SKM-1 (cell line): Measurements from ENCODE around the gene CDC14A.

Experiments
- DNase-seq: peaks from one replicate; lab custom pipeline; 2025; ENCODE audit not compliant: unreplicated experiment; lab: John Stamatoyannopoulos, UW

CDC14A gene

GRCh38 chr1:100482748-100483147 lies 130.4 kb downstream of the CDC14A start:
- no peak for DNase-seq

GRCh38 chr1:100483230-100483629 lies 130.9 kb downstream of the CDC14A start:
- no peak for DNase-seq

GRCh38 chr1:100485855-100486258 lies 133.6 kb downstream of the CDC14A start:
- no peak for DNase-seq

GRCh38 chr1:100494393-100495084 lies 142.2 kb downstream of the CDC14A start:
- DNase-seq = no peak

GRCh38 chr1:100496896-100497295 lies 144.6 kb downstream of the CDC14A start:
- DNase-seq = no peak

- DNase-seq = no peak
These were observed 145.5 kb downstream of the CDC14A start for GRCh38 chr1:100497796-100498195.

GRCh38 chr1:100499194-100499811 lies 147.0 kb downstream of the CDC14A start:
- no peak for DNase-seq

- no peak for DNase-seq
These were observed 149.9 kb downstream of the CDC14A start for GRCh38 chr1:100502052-100502792.

GRCh38 chr1:100506217-100506616 lies 153.9 kb downstream of the CDC14A start:
- DNase-seq = no peak

- peak; percentile 71 for DNase-seq
These were observed 158.1 kb downstream of the CDC14A start for GRCh38 chr1:100510451-100510850.

- peak; percentile 86 for DNase-seq
These were observed 158.8 kb downstream of the CDC14A start for GRCh38 chr1:100511058-100511457.

- DNase-seq = no peak
These were observed 159.5 kb downstream of the CDC14A start for GRCh38 chr1:100511773-100512172.

- no peak for DNase-seq
These were observed 160.6 kb downstream of the CDC14A start for GRCh38 chr1:100512803-100513352.

- no peak for DNase-seq
These were observed 164.6 kb downstream of the CDC14A start for GRCh38 chr1:100516857-100517256.

GRCh38 chr1:100517515-100517914 lies 165.2 kb downstream of the CDC14A start:
- DNase-seq = no peak

GRCh38 chr1:100518023-100518422 lies 165.7 kb downstream of the CDC14A start:
- no peak for DNase-seq

GRCh38 chr1:100523038-100523652 lies 170.8 kb downstream of the CDC14A start:
- peak; percentile 93 for DNase-seq

- no peak for DNase-seq
These were observed 172.0 kb downstream of the CDC14A start for GRCh38 chr1:100524355-100524754.

GRCh38 chr1:100526894-100527293 lies 174.6 kb downstream of the CDC14A start:
- DNase-seq = no peak

- no peak for DNase-seq
These were observed 176.6 kb downstream of the CDC14A start for GRCh38 chr1:100528871-100529270.

GRCh38 chr1:100530141-100530540 lies 177.8 kb downstream of the CDC14A start:
- DNase-seq = no peak
